NCI-H1694 (cell line): ENCODE measurements around the gene GPBP1L1.

ENCODE experiments used
- DNase-seq: peaks from one replicate; lab custom pipeline; 2025; lab: John Stamatoyannopoulos, UW

GPBP1L1 gene

DNA sequence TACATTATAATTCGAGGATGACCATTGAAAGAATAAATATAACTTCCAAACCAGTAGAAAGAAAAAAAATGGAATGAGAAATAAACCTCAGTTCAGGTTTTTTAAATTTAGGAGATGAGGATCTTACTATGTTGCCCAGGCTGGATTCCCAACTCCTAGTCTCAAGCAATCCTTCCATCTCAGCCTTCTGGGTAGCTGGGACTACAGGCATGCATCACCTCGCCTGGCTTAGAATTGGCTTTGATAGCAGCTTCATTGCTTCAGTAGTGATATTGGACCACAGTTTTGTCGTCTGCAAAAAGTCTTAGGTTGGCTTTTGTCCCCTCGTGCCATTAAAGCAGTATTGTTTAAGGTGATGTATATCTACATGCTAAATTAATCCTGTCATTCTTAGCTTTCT, 99.6 kb downstream of the GPBP1L1 start:
- DNase-seq = no peak

- DNase-seq = no peak
These were observed 100.7 kb downstream of the GPBP1L1 start for GRCh38 chr1:45585496-45586075.

- no peak for DNase-seq
These were observed 101.3 kb downstream of the GPBP1L1 start for GRCh38 chr1:45585110-45585426.

- peak; percentile 88 for DNase-seq
These were observed 101.8 kb downstream of the GPBP1L1 start for GRCh38 chr1:45584351-45585109.

GRCh38 chr1:45583666-45584350, 102.5 kb downstream of the GPBP1L1 start, which contains the start of gene NASP:
NASP (plus strand) TSS chr1:45584041; CDS start chr1:45584147, 106 bp downstream.
- DNase-seq = peak; percentile 84

DNA sequence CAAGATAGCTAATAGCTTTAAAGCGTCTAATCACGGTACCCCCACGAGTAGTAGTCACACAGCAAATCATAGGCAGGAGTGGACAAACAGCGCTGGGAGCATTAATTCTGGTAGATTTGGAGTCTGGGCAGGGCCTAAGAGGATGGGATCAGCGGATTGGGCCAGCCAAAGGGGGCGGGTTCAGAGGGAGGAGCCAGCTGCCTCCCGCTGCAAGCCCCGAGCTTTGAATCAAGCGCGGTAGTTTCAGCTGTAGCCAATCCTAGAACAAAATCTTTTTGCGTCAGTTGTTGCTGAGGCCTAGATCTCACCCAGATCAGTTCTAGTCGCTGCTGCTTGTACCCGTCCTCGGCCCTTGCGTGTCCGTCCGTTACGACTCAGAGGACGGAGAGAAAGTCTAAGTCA, 103.1 kb downstream of the GPBP1L1 start:
- peak; percentile 98 for DNase-seq
